HUES6 (cell line): ENCODE results near the gene DUSP6.

Experiments
- H3K27ac ChIP-seq: 2 replicates; pipeline ENCODE4 v1.7.0; 2013; ENCODE audit warnings: low read depth, mild to moderate bottlenecking, low read length, inconsistent platforms
- H3K27me3 ChIP-seq: 2 replicates; pipeline ENCODE4 v1.6.1; 2013; ENCODE audit warnings: low read length; ENCODE audit not compliant: control insufficient read depth, insufficient read depth
- H3K36me3 ChIP-seq: 2 replicates; pipeline ENCODE4 v1.6.1; 2013; ENCODE audit warnings: low read length; ENCODE audit not compliant: control insufficient read depth, insufficient read depth
- H3K4me1 ChIP-seq: 2 replicates; pipeline ENCODE4 v1.6.1; 2013; ENCODE audit warnings: low read length; ENCODE audit not compliant: control insufficient read depth, insufficient read depth
- H3K4me3 ChIP-seq: 2 replicates; pipeline ENCODE4 v1.5.1; 2013; ENCODE audit warnings: low read depth, low read length
- H3K9ac ChIP-seq: one replicate; pipeline ENCODE4 v1.6.1; 2013; ENCODE audit warnings: mild to moderate bottlenecking, low read length
- H3K9me3 ChIP-seq: 2 replicates; pipeline ENCODE4 v1.6.1; 2013; ENCODE audit warnings: low read depth, low read length; ENCODE audit not compliant: control insufficient read depth, insufficient read depth

DUSP6 gene, protein sequence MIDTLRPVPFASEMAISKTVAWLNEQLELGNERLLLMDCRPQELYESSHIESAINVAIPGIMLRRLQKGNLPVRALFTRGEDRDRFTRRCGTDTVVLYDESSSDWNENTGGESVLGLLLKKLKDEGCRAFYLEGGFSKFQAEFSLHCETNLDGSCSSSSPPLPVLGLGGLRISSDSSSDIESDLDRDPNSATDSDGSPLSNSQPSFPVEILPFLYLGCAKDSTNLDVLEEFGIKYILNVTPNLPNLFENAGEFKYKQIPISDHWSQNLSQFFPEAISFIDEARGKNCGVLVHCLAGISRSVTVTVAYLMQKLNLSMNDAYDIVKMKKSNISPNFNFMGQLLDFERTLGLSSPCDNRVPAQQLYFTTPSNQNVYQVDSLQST

DNA sequence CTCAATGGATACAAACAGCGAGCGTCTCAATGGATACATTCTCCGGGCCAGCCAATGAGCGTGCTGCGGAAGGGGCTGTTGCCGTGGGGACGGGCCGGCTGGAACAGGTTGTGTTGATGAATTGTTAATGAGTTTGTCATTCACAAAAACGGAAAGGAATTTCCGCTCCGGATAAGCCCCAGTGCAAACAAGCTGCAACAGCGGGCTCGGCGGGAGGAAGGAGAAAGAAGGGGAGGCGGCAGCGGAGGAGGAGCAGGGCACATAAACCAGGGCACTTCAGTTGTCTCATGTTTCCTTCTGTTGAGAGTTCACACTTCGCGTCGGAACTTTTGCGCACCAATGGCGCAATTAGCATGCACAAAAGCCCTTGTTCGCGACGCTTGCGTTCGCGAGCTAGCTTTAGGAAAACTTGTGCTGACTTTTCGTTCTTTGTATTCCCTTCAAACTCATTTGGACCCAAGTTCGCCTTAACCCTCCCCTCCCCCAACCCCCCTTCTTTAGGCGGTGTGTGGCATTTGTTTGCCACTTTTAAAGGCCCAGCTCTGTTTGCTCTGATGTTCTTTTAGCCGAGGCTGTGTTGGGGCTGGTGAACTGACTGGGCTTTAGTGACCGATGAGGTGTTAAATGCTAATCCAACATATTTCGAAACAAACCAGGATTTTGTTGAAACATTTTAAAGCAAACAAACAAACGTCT lies at the start of gene DUSP6:
Gene DUSP6, minus strand, starts transcription at position 10 of the 696 bp plus-strand sequence. CDS start 462 bp downstream, outside the sequence.
- H3K27ac ChIP-seq = peak within 1 kb of the TSS; percentile 96
- H3K4me3 ChIP-seq = peak within 1 kb of the TSS; percentile 77

DNA sequence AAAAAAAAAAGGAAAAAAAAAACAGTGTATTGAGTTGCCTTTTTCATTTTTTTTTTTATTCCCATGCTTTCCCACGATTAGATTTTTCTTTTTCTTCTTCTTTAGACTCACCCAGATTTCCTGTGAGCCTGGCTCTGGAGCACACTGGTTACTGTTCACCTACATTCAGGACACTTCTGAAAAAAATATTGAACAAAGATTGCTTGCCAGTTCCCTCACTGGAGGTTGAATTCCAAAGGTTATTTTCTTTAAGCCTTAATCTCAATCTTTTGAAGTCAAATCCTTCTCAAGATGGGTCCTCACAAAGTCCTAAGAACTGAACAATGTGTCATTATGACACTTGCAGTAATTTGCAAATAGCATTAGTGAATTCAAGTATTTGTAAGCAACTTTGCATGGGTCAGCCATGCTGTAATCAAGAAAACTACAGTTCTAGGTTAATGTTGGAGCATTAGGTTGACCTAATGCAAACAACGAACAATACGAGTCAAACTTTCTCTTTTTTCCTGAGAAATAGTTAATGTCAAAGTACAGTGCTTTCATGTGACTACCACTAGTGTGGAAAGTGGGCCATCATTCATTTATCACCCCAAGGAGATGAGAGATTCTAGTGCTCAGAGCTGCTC lies 49.2 kb upstream of the DUSP6 start:
- Histone ChIP-seq H3K9ac (no peak overlapping the region), H3K27ac (no peak overlapping the region), H3K4me3 (no peak overlapping the region), H3K4me1 (no peaks in the 10 kb centered on the region; the same call in 1 of the 2 replicates), H3K9me3 (no peaks in the 10 kb centered on the region), H3K36me3 (no peaks in the 10 kb centered on the region), H3K27me3 (no peaks in the 10 kb centered on the region)

More for the DNA sequence above, at the start of gene DUSP6:
- peaks cover 31% of the 10 kb centered on the region for H3K36me3 ChIP-seq
- peak within 1 kb of the TSS; percentile 97 for H3K9ac ChIP-seq
- peaks cover 50% of the 10 kb centered on the region for H3K4me1 ChIP-seq
- no peaks in the 10 kb centered on the region for H3K9me3 ChIP-seq
- peaks cover 68% of the 10 kb centered on the region for H3K27me3 ChIP-seq

DNA sequence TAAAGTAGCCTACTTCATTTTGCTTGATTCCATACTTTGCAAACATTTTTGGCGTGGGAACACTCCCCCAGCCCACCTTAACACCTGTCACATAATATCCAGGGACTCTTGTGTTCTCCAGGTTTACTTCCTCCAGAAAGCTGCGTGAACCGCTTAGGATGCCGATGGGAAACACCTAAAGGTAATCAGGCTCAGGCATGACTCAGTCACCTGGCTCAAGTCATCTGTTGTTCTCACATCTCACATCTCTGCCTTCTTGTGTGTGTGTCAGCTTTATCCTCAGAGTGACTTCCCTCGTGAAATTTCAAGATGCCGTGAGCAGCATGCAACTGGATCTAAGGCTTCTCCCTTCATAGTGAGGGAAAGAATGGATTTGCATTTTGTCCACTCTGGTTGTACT lies 48.1 kb upstream of the DUSP6 start:
- Histone ChIP-seq H3K27ac (no peak overlapping the region), H3K4me3 (no peak overlapping the region), H3K4me1 (no peaks in the 10 kb centered on the region; the same call in 1 of the 2 replicates), H3K9ac (no peak overlapping the region), H3K36me3 (no peaks in the 10 kb centered on the region), H3K9me3 (no peaks in the 10 kb centered on the region), H3K27me3 (no peaks in the 10 kb centered on the region)

GRCh38 chr12:89395712-89396111 lies 43.4 kb upstream of the DUSP6 start:
- Histone ChIP-seq H3K27me3 (no peaks in the 10 kb centered on the region), H3K9me3 (no peaks in the 10 kb centered on the region), H3K9ac (no peak overlapping the region), H3K4me3 (no peak overlapping the region), H3K27ac (no peak overlapping the region), H3K4me1 (no peaks in the 10 kb centered on the region), H3K36me3 (no peaks in the 10 kb centered on the region)

DNA sequence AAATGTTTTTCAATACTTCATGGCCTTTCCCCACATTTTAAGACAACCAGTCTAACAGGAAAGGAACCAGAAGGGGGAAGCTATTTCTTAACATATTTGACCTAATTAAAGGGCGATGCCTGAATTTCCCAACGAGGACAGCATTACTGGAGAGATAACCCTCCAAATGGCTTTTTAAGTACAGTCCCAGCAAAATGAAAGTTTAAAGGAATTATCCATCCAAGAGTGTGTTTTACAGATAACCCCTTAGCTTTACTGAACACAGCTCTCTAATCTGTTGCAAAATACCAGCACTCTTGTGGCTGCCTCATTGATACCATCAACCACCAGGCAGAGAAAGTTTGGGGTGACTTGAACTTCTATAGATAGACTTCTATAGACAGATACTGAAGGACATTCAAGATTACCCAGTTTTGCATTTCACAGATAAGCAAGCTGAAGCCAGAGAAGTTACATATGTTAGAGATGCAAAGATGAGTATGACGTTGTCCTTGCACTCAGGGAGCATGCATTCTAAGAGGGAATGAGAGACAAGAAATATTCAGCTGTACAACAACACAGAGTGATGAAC lies 41.3 kb upstream of the DUSP6 start:
- H3K4me1 ChIP-seq = no peaks in the 10 kb centered on the region
- no peak overlapping the region for H3K4me3 ChIP-seq
- H3K27ac ChIP-seq = no peak overlapping the region
- no peaks in the 10 kb centered on the region for H3K27me3 ChIP-seq
- H3K9ac ChIP-seq = no peak overlapping the region
- H3K9me3 ChIP-seq = no peaks in the 10 kb centered on the region
- no peaks in the 10 kb centered on the region for H3K36me3 ChIP-seq

DNA sequence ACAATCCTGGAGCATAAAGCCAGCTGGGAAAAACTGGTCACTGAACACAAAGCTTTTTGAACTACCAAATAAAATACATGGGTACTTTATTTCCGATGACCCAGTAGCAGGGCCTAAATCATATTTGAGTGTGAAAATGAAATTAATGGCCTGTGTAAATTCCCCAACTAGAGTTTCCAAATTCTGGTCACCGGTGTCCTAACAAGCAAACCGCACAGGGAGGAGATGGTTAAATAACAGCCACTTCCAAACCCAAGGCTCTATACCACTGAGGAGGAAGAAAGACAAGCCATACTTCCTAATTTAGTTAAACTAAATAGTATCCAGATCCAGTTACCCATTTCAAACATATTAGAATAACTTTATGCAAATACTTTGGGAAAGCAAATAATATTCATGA lies 40.1 kb upstream of the DUSP6 start:
- Histone ChIP-seq H3K9me3 (no peaks in the 10 kb centered on the region), H3K9ac (no peak overlapping the region), H3K36me3 (no peaks in the 10 kb centered on the region), H3K27ac (no peak overlapping the region), H3K4me1 (no peaks in the 10 kb centered on the region), H3K4me3 (no peak overlapping the region), H3K27me3 (no peaks in the 10 kb centered on the region)

DNA sequence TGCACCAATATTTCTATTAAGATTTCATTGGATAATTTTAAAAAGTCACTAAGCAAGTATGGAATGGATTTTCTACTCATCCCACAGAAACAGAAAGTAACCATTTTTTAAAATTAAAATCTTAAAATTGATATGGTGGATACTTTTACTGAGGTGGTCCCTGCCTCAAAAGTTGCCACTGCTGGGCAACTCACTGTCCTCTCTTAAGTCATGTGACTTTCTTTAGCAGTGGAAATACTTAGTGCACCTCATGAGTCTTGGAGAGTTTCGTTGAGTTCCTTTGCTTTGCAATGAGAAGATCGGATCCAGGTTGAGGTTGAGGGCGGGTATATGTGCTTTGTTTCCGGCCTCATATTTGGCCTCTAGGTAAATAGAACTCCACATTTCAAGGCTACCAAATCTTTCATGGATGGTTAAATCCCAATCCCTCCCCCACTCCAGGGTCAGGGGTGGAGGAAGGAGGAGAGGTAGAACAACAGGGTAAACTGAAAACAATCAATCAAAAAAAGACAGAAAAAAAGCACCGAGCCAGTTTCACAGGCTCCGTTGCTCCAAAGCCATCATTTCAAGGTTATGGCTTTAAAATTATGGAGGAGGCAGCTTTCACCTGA lies 39.5 kb upstream of the DUSP6 start:
- Histone ChIP-seq H3K9ac (no peak overlapping the region), H3K36me3 (no peaks in the 10 kb centered on the region), H3K4me3 (no peak overlapping the region), H3K27ac (no peak overlapping the region), H3K4me1 (no peaks in the 10 kb centered on the region; the same call in 1 of the 2 replicates), H3K27me3 (no peaks in the 10 kb centered on the region), H3K9me3 (no peaks in the 10 kb centered on the region)

GRCh38 chr12:89390802-89391673 lies 38.7 kb upstream of the DUSP6 start:
- no peaks in the 10 kb centered on the region for H3K27me3 ChIP-seq
- no peaks in the 10 kb centered on the region for H3K36me3 ChIP-seq
- peaks cover 5% of the 10 kb centered on the region for H3K4me1 ChIP-seq
- no peak overlapping the region for H3K4me3 ChIP-seq
- no peak overlapping the region for H3K9ac ChIP-seq
- no peaks in the 10 kb centered on the region for H3K9me3 ChIP-seq
- H3K27ac ChIP-seq = no peak overlapping the region

DNA sequence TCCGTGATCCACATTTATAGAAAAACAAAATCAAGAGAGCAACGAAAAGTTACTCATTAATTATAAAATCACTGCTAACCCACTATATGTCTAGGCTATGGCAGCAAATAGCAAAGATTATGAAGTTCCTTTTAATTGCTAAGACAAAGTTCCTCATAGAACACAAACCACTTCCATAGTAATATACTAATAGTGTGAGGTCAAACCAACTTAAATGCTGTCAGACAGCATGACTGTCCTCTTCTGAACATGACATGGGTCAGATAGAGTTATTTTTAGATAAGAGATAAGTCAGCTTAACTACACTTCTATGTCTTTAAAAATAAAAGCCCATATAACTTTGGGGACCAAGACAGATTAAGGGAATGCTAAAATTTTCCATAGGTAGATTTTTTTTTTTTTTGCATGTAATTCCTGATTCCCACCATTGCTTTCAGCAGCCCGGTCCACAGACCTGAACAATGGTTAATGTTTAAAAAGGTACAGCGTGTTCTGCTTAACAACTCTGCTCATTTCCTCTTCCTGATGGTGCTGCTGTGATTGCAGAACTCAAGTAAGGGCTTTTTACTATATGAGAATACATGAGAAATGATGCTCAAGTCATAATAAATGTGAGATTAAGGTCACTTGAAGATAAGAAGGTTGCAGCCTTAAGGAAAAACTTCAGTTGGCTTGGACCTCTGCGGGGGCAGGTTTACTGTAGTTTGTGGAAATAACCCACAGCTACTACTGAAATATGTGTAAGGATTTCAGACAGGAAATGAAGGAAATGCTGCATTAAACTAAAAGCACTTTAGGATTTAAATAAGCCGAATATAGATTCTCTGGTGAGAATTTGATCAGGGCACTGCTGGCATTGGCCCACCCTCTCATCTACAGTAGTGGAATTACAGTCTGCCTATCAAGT lies 37.7 kb upstream of the DUSP6 start:
- no peak overlapping the region for H3K27ac ChIP-seq
- no peaks in the 10 kb centered on the region for H3K9me3 ChIP-seq
- no peak overlapping the region for H3K9ac ChIP-seq
- no peaks in the 10 kb centered on the region for H3K36me3 ChIP-seq
- H3K27me3 ChIP-seq = no peaks in the 10 kb centered on the region
- H3K4me1 ChIP-seq = peaks cover 9% of the 10 kb centered on the region
- no peak overlapping the region for H3K4me3 ChIP-seq
